DOHH2 (cell line): Measurements from ENCODE around the gene ATP1A1.

Experiments
- EZH2phosphoT487 ChIP-seq: fragments of 200-600 bp; sonication (generic); IDR thresholded peaks from 2 replicates; pipeline ENCODE4 v1.6.1; 2017; ENCODE audit warnings: borderline replicate concordance, mild to moderate bottlenecking, antibody characterized with exemption, low read length, moderate library complexity, mixed read lengths
- TF ChIP-seq, protein P1 (sequence below): fragments of 200-600 bp; sonication (generic); IDR thresholded peaks from one replicate; pipeline ENCODE4 v1.5.1; 2014; ENCODE audit warnings: antibody characterized with exemption, mild to moderate bottlenecking, low read depth, low read length; ENCODE audit not compliant: poor library complexity, severe bottlenecking

DNA sequence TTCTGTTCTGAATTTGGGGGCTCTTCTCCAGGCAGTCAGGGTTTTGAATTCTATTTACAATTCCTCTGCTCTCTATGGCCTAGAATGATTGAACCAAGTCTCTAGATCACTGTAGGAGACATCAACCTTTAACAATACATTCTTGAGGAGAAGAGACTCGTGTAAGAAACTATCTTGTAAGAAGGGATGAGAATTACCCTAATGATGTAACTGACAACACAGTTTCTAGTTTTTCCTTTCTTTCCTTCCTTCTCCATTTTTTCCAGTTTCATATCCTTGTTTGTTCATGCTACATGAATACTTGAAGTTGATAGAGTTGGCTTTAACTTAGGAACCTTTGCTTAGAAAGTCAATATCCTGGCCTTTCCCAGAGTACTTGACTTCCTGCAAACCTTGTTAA, 1.3 kb upstream of the ATP1A1 start:
- TF ChIP-seq, protein P1, sequence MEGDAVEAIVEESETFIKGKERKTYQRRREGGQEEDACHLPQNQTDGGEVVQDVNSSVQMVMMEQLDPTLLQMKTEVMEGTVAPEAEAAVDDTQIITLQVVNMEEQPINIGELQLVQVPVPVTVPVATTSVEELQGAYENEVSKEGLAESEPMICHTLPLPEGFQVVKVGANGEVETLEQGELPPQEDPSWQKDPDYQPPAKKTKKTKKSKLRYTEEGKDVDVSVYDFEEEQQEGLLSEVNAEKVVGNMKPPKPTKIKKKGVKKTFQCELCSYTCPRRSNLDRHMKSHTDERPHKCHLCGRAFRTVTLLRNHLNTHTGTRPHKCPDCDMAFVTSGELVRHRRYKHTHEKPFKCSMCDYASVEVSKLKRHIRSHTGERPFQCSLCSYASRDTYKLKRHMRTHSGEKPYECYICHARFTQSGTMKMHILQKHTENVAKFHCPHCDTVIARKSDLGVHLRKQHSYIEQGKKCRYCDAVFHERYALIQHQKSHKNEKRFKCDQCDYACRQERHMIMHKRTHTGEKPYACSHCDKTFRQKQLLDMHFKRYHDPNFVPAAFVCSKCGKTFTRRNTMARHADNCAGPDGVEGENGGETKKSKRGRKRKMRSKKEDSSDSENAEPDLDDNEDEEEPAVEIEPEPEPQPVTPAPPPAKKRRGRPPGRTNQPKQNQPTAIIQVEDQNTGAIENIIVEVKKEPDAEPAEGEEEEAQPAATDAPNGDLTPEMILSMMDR, result no peak
- TF ChIP-seq EZH2phosphoT487, result no peak
